GM12891 (cell line): Measurements from ENCODE around the gene CAPN11.

Experiments
- POLR2A ChIP-seq: IDR thresholded peaks from 2 replicates; pipeline ENCODE4 v1.6.1; 2011; ENCODE audit warnings: low read depth, low read length, control low read depth
- POLR2AphosphoS5 ChIP-seq: IDR thresholded peaks from 2 replicates; pipeline ENCODE4 v1.6.1; 2011; ENCODE audit warnings: low read depth, low read length, control low read depth
- POU2F2 ChIP-seq: IDR thresholded peaks from 2 replicates; pipeline ENCODE4 v1.6.1; 2011; ENCODE audit warnings: low read depth, mild to moderate bottlenecking, control low read depth, low read length, moderate library complexity
- SPI1 ChIP-seq: IDR thresholded peaks from 2 replicates; pipeline ENCODE4 v1.6.1; 2011; ENCODE audit warnings: low read depth, low read length, control low read depth
- TAF1 ChIP-seq: IDR thresholded peaks from 2 replicates; pipeline ENCODE4 v1.6.1; 2011; ENCODE audit warnings: low read depth, low read length, control low read depth

- TF ChIP-seq POLR2A (no peak), TAF1 (no peak), POLR2AphosphoS5 (no peak), SPI1 (no peak), POU2F2 (no peak; the same call in 1 of the 2 replicates)
Measured at GRCh38 chr6:44219053-44219814, 60.6 kb downstream of the CAPN11 start.
